NCI-H2227 (cell line): ENCODE measurements around the gene PHF3.

Experiments used
- DNase-seq: peaks from one replicate; lab custom pipeline; 2025; ENCODE audit not compliant: unreplicated experiment; lab: John Stamatoyannopoulos, UW

PHF3 gene

GRCh38 chr6:63764318-63764916 is 128.8 kb downstream of the PHF3 start:
- DNase-seq, result peak; percentile 51
